ENCODE results near the gene TSFM. TPM values are rescaled to one million over a fixed set of nuclear protein-coding genes. Genes with fewer than 3 reads are reported as not detected.

The TSFM gene
- total RNA-seq, 1 donor from 2014 or later, result 28.4 TPM

- POLR2A ChIA-PET, result no interaction called here
- Mint-ChIP-seq H3K27me3 (no peaks in the 10 kb centered on the region), H3K9me3 (no peaks in the 10 kb centered on the region), H3K36me3 (ENCODE audit: low read depth) (peaks cover 22% of the 10 kb centered on the region), H3K4me3 (peak overlapping the region; percentile 0), H3K4me1 (peaks cover 41% of the 10 kb centered on the region), H3K27ac (no peak overlapping the region)
- CTCF ChIA-PET, result no interaction called here
- intact Hi-C loops (cut with micrococcal nuclease), result no loop called here
- DNase-seq (no peak), ATAC-seq (ENCODE audit: low read depth) (no peak)
- TF ChIP-seq CTCF (IDR thresholded peaks at IDR 0.05), result no peak
Observed at GRCh38 chr12:57739387-57739786, 43.2 kb upstream of the TSFM start.

GRCh38 chr12:57739914-57740538, 42.6 kb upstream of the TSFM start:
- intact Hi-C loops (cut with micrococcal nuclease), result loop anchor here (5.0 kb wide), 1 partner anchor 283 kb away; the partner anchor contains the start of genes GLI1 and INHBE
- ChIA-PET POLR2A (no interaction called here), CTCF (interaction anchor here (1.1 kb wide), 1 partner anchor 157 kb away, joined by 3 read pairs; no protein-coding TSS in a partner anchor)
- no peaks in the 10 kb centered on the region for H3K9me3 Mint-ChIP-seq
- TF ChIP-seq CTCF (IDR thresholded peaks at IDR 0.05), result no peak
- peaks cover 46% of the 10 kb centered on the region for H3K4me1 Mint-ChIP-seq
- H3K27me3 Mint-ChIP-seq, result no peaks in the 10 kb centered on the region
- H3K27ac Mint-ChIP-seq, result peak overlapping the region; percentile 90
- DNase-seq (no peak), ATAC-seq (ENCODE audit: low read depth) (no peak)
- H3K36me3 Mint-ChIP-seq (ENCODE audit: low read depth), result peaks cover 22% of the 10 kb centered on the region
- no peak overlapping the region for H3K4me3 Mint-ChIP-seq

- Mint-ChIP-seq H3K9me3 (no peaks in the 10 kb centered on the region), H3K4me1 (peaks cover 53% of the 10 kb centered on the region), H3K27me3 (no peaks in the 10 kb centered on the region), H3K4me3 (peak overlapping the region; percentile 88), H3K36me3 (ENCODE audit: low read depth) (peaks cover 20% of the 10 kb centered on the region), H3K27ac (peak overlapping the region; percentile 90)
- no peak for TF ChIP-seq CTCF (IDR thresholded peaks at IDR 0.05)
- POLR2A ChIA-PET, result interaction anchor here (0.6 to 1.8 kb wide), 3 partner anchors 7 to 16 kb away, joined by 3 to 11 read pairs (median 6); no protein-coding TSS in a partner anchor
- peak; percentile 25 for ATAC-seq (ENCODE audit: low read depth)
- DNase-seq, result no peak
- intact Hi-C loops (cut with micrococcal nuclease), result loop anchor here (5.0 kb wide), 1 partner anchor 284 kb away; the partner anchor contains the start of genes GLI1 and INHBE
- CTCF ChIA-PET, result interaction anchor here (0.6 to 1.4 kb wide), 6 partner anchors 19 to 158 kb away, joined by 3 to 8 read pairs (median 3); no protein-coding TSS in a partner anchor
Observed at GRCh38 chr12:57740656-57741412, 41.8 kb upstream of the TSFM start.

GRCh38 chr12:57741413-57741789, 41.2 kb upstream of the TSFM start:
- ATAC-seq (ENCODE audit: low read depth) (no peak), DNase-seq (no peak)
- POLR2A ChIA-PET, result interaction anchor here (0.6 to 1.8 kb wide), 4 partner anchors 8 to 15 kb away, joined by 3 to 11 read pairs (median 5); partner anchors contain the start of gene CDK4
- Mint-ChIP-seq H3K4me1 (peaks cover 59% of the 10 kb centered on the region), H3K27ac (peak overlapping the region; percentile 90), H3K36me3 (ENCODE audit: low read depth) (peaks cover 23% of the 10 kb centered on the region), H3K9me3 (no peaks in the 10 kb centered on the region), H3K27me3 (no peaks in the 10 kb centered on the region), H3K4me3 (peak overlapping the region; percentile 88)
- no peak for TF ChIP-seq CTCF (IDR thresholded peaks at IDR 0.05)
- intact Hi-C loops (cut with micrococcal nuclease), result loop anchor here (5.0 kb wide), 1 partner anchor 284 kb away; the partner anchor contains the start of genes GLI1 and INHBE
- CTCF ChIA-PET, result interaction anchor here (0.6 to 1.4 kb wide), 7 partner anchors 15 to 157 kb away, joined by 3 to 8 read pairs (median 3); no protein-coding TSS in a partner anchor

All from activated B cell treated with CpG ODN at 0.5 μM for 24 hours (primary cell).